Measurements from ENCODE around the gene IGF2BP3. TPM values are rescaled to one million over a fixed set of nuclear protein-coding genes. Genes with fewer than 3 reads are reported as not detected.
"Not testable (repeated sequence)": the region's sequence is repeated elsewhere in the genome, so short reads cannot be mapped to it uniquely, and the experiment has no call there.

IGF2BP3 gene
- total and polyA plus RNA-seq, 7 experiments from 2014 or later, result 0.13 to 1.8 (median 0.80) TPM; not detected in 1

DNA sequence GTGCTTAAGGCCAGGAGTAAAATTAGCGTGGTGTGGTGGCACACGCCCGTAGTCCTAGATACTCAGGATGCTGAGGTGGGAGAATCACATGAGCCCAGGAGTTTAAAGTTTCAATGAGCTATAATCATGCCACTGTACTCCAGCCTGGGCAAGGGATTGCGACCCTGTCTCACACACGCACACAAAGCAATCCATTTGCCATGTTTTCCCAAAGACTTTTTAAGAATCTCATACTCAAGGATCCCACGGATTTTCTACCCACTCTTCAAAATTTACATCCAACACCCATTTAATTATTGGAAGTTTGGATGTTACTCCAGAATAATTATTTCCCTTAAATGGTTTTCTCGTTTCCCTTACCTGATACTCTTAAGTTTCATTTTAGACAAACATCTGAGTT, 47.9 kb downstream of the IGF2BP3 start:
- Mint-ChIP-seq H3K4me1 (peaks cover 3 to 14% (median 7%) of the 10 kb centered on the region in 7 donors), H3K36me3 (no peaks in the 10 kb centered on the region), H3K27ac (no peak overlapping the region), H3K4me3 (no peak overlapping the region), H3K27me3 (peaks cover 0 to 15% (median 10%) of the 10 kb centered on the region in 5 donors), H3K9me3 (no peaks in the 10 kb centered on the region)
- ATAC-seq (no peak), DNase-seq (no peak)
- ChIA-PET POLR2A (no interaction called here), CTCF (no interaction called here)
- Histone ChIP-seq H3K27me3 (ENCODE audit: control insufficient read depth in 2 of 2, insufficient read depth in 2 of 2, low read length in 2 of 2) (no peaks in the 10 kb centered on the region), H3K36me3 (ENCODE audit: control insufficient read depth in 2 of 3, insufficient read depth in 3 of 3, low read length in 3 of 3) (no peaks in the 10 kb centered on the region), H3K4me1 (ENCODE audit: control insufficient read depth in 2 of 2, insufficient read depth in 2 of 2, low read length in 2 of 2) (no peaks in the 10 kb centered on the region), H3K4me3 (ENCODE audit: low read length) (no peak overlapping the region), H3K9me3 (ENCODE audit: control insufficient read depth in 2 of 3, low read length in 3 of 3) (no peaks in the 10 kb centered on the region), H3K27ac (ENCODE audit: low read depth, low read length) (no peak overlapping the region)
- intact Hi-C loops (cut with micrococcal nuclease), result no loop called here

DNA sequence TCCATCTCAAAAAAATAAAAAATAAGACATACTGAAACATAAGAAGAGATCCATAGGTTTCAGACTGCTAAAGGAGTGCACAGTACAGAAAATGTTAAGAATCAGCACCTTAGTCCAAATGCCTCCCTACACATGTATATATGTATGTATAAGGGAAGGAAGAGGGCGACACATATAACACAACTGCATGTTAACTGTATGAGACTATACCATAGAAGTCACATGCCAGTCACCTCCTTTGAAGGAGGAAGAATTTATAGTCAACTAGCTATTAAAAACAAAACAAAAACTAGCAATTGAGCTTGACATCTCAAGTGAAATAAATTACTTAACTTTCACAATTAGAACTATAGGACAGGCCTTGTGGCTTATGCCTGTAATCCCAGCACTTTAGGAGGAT, 50.4 kb downstream of the IGF2BP3 start:
- Mint-ChIP-seq H3K27ac (no peak overlapping the region), H3K4me3 (no peak overlapping the region), H3K9me3 (no peaks in the 10 kb centered on the region), H3K36me3 (peaks cover 0 to 3% (median 0%) of the 10 kb centered on the region in 5 donors), H3K27me3 (peaks cover 1 to 13% (median 10%) of the 10 kb centered on the region in 5 donors), H3K4me1 (peaks cover 3 to 14% (median 7%) of the 10 kb centered on the region in 7 donors)
- Histone ChIP-seq H3K4me1 (ENCODE audit: control insufficient read depth in 2 of 2, insufficient read depth in 2 of 2, low read length in 2 of 2) (no peaks in the 10 kb centered on the region), H3K27ac (ENCODE audit: low read depth, low read length) (no peak overlapping the region), H3K4me3 (ENCODE audit: low read length) (no peak overlapping the region), H3K27me3 (ENCODE audit: control insufficient read depth in 2 of 2, insufficient read depth in 2 of 2, low read length in 2 of 2) (no peaks in the 10 kb centered on the region), H3K9me3 (ENCODE audit: control insufficient read depth in 2 of 3, low read length in 3 of 3) (no peaks in the 10 kb centered on the region), H3K36me3 (ENCODE audit: control insufficient read depth in 2 of 3, insufficient read depth in 3 of 3, low read length in 3 of 3) (no peaks in the 10 kb centered on the region)
- ChIA-PET POLR2A (no interaction called here), CTCF (interaction anchor here (0.5 to 0.7 kb wide), 2 partner anchors 29 to 154 kb away, joined by 3 to 4 read pairs; no protein-coding TSS in a partner anchor)
- ATAC-seq, result no peak
- intact Hi-C loops (cut with micrococcal nuclease), result no loop called here
- DNase-seq, result no peak

DNA sequence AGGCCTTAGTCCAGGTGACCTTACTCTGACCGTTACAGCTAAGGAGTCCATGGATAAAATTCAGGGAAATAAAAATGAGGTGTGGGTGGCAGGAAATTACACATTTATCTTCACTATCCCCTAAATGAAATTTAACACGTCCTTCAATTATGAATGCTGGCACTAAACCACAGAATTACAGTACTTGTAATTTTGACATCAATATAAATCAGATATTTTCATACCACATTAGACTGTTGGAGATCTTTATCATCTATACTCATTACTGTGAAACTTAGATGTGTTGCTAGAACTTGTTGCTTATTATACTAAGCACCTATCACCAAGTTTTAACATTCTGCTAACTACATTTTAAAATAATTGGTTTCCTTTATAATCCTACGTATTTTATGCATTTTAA, 51.1 kb downstream of the IGF2BP3 start:
- intact Hi-C loops (cut with micrococcal nuclease), result no loop called here
- Histone ChIP-seq H3K4me3 (ENCODE audit: low read length) (no peak overlapping the region), H3K27ac (ENCODE audit: low read depth, low read length) (no peak overlapping the region), H3K27me3 (ENCODE audit: control insufficient read depth in 2 of 2, insufficient read depth in 2 of 2, low read length in 2 of 2) (no peaks in the 10 kb centered on the region), H3K36me3 (ENCODE audit: control insufficient read depth in 2 of 3, insufficient read depth in 3 of 3, low read length in 3 of 3) (no peaks in the 10 kb centered on the region), H3K9me3 (ENCODE audit: control insufficient read depth in 2 of 3, low read length in 3 of 3) (no peaks in the 10 kb centered on the region), H3K4me1 (ENCODE audit: control insufficient read depth in 2 of 2, insufficient read depth in 2 of 2, low read length in 2 of 2) (no peaks in the 10 kb centered on the region)
- H3K36me3 Mint-ChIP-seq, result peaks cover 0 to 3% (median 0%) of the 10 kb centered on the region in 5 donors
- H3K9me3 Mint-ChIP-seq, result no peaks in the 10 kb centered on the region
- no peak overlapping the region for H3K4me3 Mint-ChIP-seq
- ATAC-seq, result no peak
- H3K27me3 Mint-ChIP-seq, result peaks cover 0 to 16% (median 10%) of the 10 kb centered on the region in 5 donors
- CTCF ChIA-PET, result interaction anchor here (0.7 kb wide), 1 partner anchor 154 kb away, joined by 3 read pairs; no protein-coding TSS in a partner anchor
- H3K27ac Mint-ChIP-seq, result no peak overlapping the region
- no peak for DNase-seq
- POLR2A ChIA-PET, result no interaction called here
- H3K4me1 Mint-ChIP-seq, result peaks cover 3 to 14% (median 7%) of the 10 kb centered on the region in 7 donors

DNA sequence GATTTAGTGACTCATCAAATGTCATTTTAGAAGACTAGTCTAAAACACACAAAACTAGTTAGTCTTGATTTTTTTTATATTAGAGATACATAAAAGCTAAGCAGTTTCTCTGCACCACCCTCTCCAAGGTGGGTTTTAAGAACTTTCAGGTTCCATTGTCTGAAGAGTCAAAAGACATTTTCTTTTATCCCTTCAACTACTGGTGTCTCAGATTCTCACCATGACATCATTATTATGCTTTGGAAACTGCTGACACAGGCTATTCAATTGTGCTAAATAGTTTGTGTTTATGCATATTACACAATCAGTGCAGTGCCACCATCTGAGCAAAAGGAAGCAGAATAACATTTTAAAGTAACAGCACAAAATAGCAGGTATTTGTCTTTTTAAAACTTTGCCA, 52.2 kb downstream of the IGF2BP3 start:
- Histone ChIP-seq H3K4me3 (ENCODE audit: low read length) (no peak overlapping the region), H3K9me3 (ENCODE audit: control insufficient read depth in 2 of 3, low read length in 3 of 3) (no peaks in the 10 kb centered on the region), H3K36me3 (ENCODE audit: control insufficient read depth in 2 of 3, insufficient read depth in 3 of 3, low read length in 3 of 3) (no peaks in the 10 kb centered on the region), H3K27ac (ENCODE audit: low read depth, low read length) (no peak overlapping the region), H3K27me3 (ENCODE audit: control insufficient read depth in 2 of 2, insufficient read depth in 2 of 2, low read length in 2 of 2) (no peaks in the 10 kb centered on the region), H3K4me1 (ENCODE audit: control insufficient read depth in 2 of 2, insufficient read depth in 2 of 2, low read length in 2 of 2) (no peaks in the 10 kb centered on the region)
- H3K27me3 Mint-ChIP-seq, result peaks cover 0 to 13% (median 11%) of the 10 kb centered on the region in 5 donors
- POLR2A ChIA-PET, result no interaction called here
- ATAC-seq (no peak), DNase-seq (no peak)
- H3K9me3 Mint-ChIP-seq, result no peaks in the 10 kb centered on the region
- no peak overlapping the region for H3K27ac Mint-ChIP-seq
- no peak overlapping the region for H3K4me3 Mint-ChIP-seq
- H3K4me1 Mint-ChIP-seq, result peaks cover 3 to 14% (median 7%) of the 10 kb centered on the region in 7 donors
- CTCF ChIA-PET, result interaction anchor here (0.6 kb wide), 1 partner anchor 279 kb away, joined by 3 read pairs; no protein-coding TSS in a partner anchor
- H3K36me3 Mint-ChIP-seq, result peaks cover 0 to 3% (median 0%) of the 10 kb centered on the region in 5 donors
- intact Hi-C loops (cut with micrococcal nuclease), result no loop called here

DNA sequence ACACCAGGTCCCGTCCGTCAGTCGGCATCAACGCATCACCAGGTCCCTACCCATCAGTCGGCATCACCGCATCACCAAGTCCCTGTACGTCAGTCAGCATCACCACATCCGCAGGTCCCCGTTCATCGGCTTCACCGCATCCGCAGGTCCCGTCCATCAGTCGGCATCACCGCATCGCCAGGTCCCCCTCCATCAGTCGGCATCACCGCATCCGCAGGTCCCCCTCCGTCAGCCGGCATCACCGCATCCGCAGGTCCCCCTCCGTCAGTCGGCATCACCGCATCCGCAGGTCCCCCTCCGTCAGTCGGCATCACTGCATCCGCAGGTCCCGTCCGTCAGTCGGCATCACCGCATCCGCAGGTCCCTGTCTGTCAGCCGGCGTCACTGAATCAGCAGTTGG, 55.1 kb downstream of the IGF2BP3 start:
- POLR2A ChIA-PET, result no interaction called here
- Mint-ChIP-seq H3K4me3 (no peak overlapping the region), H3K36me3 (peaks cover 0 to 3% (median 0%) of the 10 kb centered on the region in 5 donors), H3K9me3 (peaks cover 0 to 1% (median 0%) of the 10 kb centered on the region in 11 donors), H3K4me1 (peaks cover 0 to 8% (median 2%) of the 10 kb centered on the region in 7 donors), H3K27me3 (peaks cover 0 to 13% (median 6%) of the 10 kb centered on the region in 5 donors), H3K27ac (peak overlapping the region in 1 of 9 donors; percentile 3)
- intact Hi-C loops (cut with micrococcal nuclease), result no loop called here
- no peaks in the 10 kb centered on the region for H3K9me3 ChIP-seq (ENCODE audit: control insufficient read depth in 2 of 3, low read length in 3 of 3)
- H3K27ac ChIP-seq (ENCODE audit: low read depth, low read length), result no peak overlapping the region
- H3K27me3 ChIP-seq (ENCODE audit: control insufficient read depth in 2 of 2, insufficient read depth in 2 of 2, low read length in 2 of 2), result no peaks in the 10 kb centered on the region
- H3K4me1 ChIP-seq (ENCODE audit: control insufficient read depth in 2 of 2, insufficient read depth in 2 of 2, low read length in 2 of 2), result no peaks in the 10 kb centered on the region
- H3K36me3 ChIP-seq (ENCODE audit: control insufficient read depth in 2 of 3, insufficient read depth in 3 of 3, low read length in 3 of 3), result no peaks in the 10 kb centered on the region
- CTCF ChIA-PET, result no interaction called here
- H3K4me3 ChIP-seq (ENCODE audit: low read length), result no peak overlapping the region
- DNase-seq, result no peak
- ATAC-seq, result no peak

DNA sequence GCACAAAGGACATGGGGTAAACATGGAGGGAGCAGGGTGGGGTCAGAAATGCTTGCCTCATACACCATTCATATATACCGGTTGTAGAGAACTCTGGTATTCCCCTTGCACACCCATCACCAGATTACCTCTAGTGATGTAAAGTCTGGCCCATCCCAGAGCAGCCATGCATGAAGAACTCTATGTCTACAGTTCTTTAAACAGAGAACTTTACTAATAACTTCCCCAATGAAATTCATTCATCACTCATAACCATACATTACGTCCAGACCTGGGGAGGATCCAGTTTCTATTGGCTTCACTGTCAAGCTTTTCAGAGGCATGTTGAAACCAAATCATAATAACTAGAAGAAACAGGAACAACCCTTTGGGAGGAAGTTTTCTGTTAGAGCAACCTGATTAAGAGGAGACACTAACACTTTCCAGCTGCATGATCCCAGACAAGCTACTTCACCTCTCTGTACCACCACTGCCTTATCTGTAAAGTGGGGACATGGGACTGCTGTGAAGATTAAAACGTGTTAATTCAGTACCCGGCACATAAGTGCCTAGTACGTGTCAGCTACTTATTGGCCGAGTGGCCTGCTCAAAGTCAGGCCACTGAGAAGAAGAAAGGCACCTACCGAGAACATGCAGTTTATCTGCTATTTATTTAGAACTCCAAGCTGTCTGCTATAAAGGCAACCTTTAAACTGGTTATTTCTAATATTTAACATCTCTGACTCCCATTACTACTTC, 59.7 kb downstream of the IGF2BP3 start:
- CTCF ChIA-PET, result no interaction called here
- H3K36me3 Mint-ChIP-seq, result peaks cover 0 to 2% (median 0%) of the 10 kb centered on the region in 5 donors
- H3K27ac ChIP-seq (ENCODE audit: low read depth, low read length), result no peak overlapping the region
- intact Hi-C loops (cut with micrococcal nuclease), result no loop called here
- ATAC-seq, result peak; percentile 56
- no peak for DNase-seq
- no peaks in the 10 kb centered on the region for H3K4me1 ChIP-seq (ENCODE audit: control insufficient read depth in 2 of 2, insufficient read depth in 2 of 2, low read length in 2 of 2)
- H3K9me3 ChIP-seq (ENCODE audit: control insufficient read depth in 2 of 3, low read length in 3 of 3), result no peaks in the 10 kb centered on the region
- H3K27me3 ChIP-seq (ENCODE audit: control insufficient read depth in 2 of 2, insufficient read depth in 2 of 2, low read length in 2 of 2), result no peaks in the 10 kb centered on the region
- no peak overlapping the region for H3K27ac Mint-ChIP-seq
- no peak overlapping the region for H3K4me3 ChIP-seq (ENCODE audit: low read length)
- no peak overlapping the region for H3K4me3 Mint-ChIP-seq
- peaks cover 0 to 2% (median 0%) of the 10 kb centered on the region in 7 donors for H3K4me1 Mint-ChIP-seq
- peaks cover 0 to 4% (median 0%) of the 10 kb centered on the region in 11 donors for H3K9me3 Mint-ChIP-seq
- H3K27me3 Mint-ChIP-seq, result peaks cover 0 to 13% (median 9%) of the 10 kb centered on the region in 5 donors
- POLR2A ChIA-PET, result no interaction called here
- no peaks in the 10 kb centered on the region for H3K36me3 ChIP-seq (ENCODE audit: control insufficient read depth in 2 of 3, insufficient read depth in 3 of 3, low read length in 3 of 3)

DNA sequence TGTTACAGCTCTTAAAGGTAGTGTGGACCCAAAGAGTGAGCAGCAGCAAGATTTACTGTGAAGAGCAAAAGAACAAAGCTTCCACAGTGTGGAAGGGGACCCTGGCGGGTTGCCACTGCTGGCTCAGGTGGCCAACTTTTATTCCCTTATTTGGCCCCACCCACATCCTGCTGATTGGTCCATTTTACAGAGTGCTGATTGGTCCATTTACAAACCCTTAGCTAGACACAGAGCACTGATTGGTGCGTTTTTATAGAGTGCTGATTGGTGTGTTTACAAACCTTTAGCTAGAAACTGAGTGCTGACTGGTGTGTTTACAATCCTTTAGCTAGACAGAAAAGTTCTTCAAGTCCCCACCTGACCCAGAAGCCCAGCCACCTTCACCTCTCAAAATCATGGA, 63.7 kb downstream of the IGF2BP3 start:
- H3K4me3 Mint-ChIP-seq; H3K4me3 ChIP-seq (ENCODE audit: low read length); H3K9me3 ChIP-seq (ENCODE audit: control insufficient read depth in 2 of 3, low read length in 3 of 3); H3K36me3 Mint-ChIP-seq; H3K27ac ChIP-seq (ENCODE audit: low read depth, low read length); H3K27ac Mint-ChIP-seq; H3K4me1 Mint-ChIP-seq; POLR2A ChIA-PET; H3K4me1 ChIP-seq (ENCODE audit: control insufficient read depth in 2 of 2, insufficient read depth in 2 of 2, low read length in 2 of 2); DNase-seq; H3K36me3 ChIP-seq (ENCODE audit: control insufficient read depth in 2 of 3, insufficient read depth in 3 of 3, low read length in 3 of 3); H3K27me3 ChIP-seq (ENCODE audit: control insufficient read depth in 2 of 2, insufficient read depth in 2 of 2, low read length in 2 of 2); intact Hi-C loops (cut with micrococcal nuclease); CTCF ChIA-PET; H3K9me3 Mint-ChIP-seq; ATAC-seq: not testable (repeated sequence)
- peaks cover 0 to 14% (median 0%) of the 10 kb centered on the region in 5 donors for H3K27me3 Mint-ChIP-seq
